Endodermal cell (in vitro differentiated cells): ENCODE results near the gene NUF2. TPM values are rescaled to one million over a fixed set of nuclear protein-coding genes. Genes with fewer than 3 reads are reported as not detected.

Experiments
- DNase-seq: peaks from one replicate; pipeline ENCODE4 v3.0.0-alpha.2; 2017
- H3K27ac ChIP-seq: 2 replicates; pipeline ENCODE4 v1.5.1; 2013; ENCODE audit warnings: mild to moderate bottlenecking, low read depth, low read length, moderate library complexity
- H3K27me3 ChIP-seq: 2 replicates; pipeline ENCODE4 v1.6.1; 2013; ENCODE audit warnings: mild to moderate bottlenecking, low read length, moderate library complexity; ENCODE audit not compliant: insufficient read depth, control insufficient read depth, poor library complexity, severe bottlenecking
- H3K36me3 ChIP-seq: 2 replicates; pipeline ENCODE4 v1.7.0; 2013; ENCODE audit warnings: mild to moderate bottlenecking, low read length, moderate library complexity; ENCODE audit not compliant: control insufficient read depth, insufficient read depth
- H3K4me1 ChIP-seq: one replicate; pipeline ENCODE4 v1.7.0; 2013; ENCODE audit warnings: low read length; ENCODE audit not compliant: control insufficient read depth, insufficient read depth
- H3K4me3 ChIP-seq: 2 replicates; pipeline ENCODE4 v1.5.1; 2013; ENCODE audit warnings: mild to moderate bottlenecking, low read length, moderate library complexity
- H3K9ac ChIP-seq: 2 replicates; pipeline ENCODE4 v1.6.1; 2013; ENCODE audit warnings: mild to moderate bottlenecking, low read length, moderate library complexity; ENCODE audit not compliant: poor library complexity, severe bottlenecking; ENCODE audit errors: extremely low read depth
- H3K9me3 ChIP-seq: 2 replicates; pipeline ENCODE4 v1.6.1; 2013; ENCODE audit warnings: mild to moderate bottlenecking, low read length, moderate library complexity; ENCODE audit not compliant: control insufficient read depth
- H3K27ac Mint-ChIP-seq: 2 replicates; pipeline ENCODE4 v1.8.0; 2020; ENCODE audit warnings: mixed read lengths
- H3K27me3 Mint-ChIP-seq: 2 replicates; pipeline ENCODE4 v1.8.0; 2021; ENCODE audit warnings: mild to moderate bottlenecking, mixed read lengths; ENCODE audit not compliant: insufficient read depth
- H3K36me3 Mint-ChIP-seq: 2 replicates; pipeline ENCODE4 v1.8.0; 2020; ENCODE audit warnings: low read depth, mixed read lengths
- H3K4me1 Mint-ChIP-seq: 2 replicates; pipeline ENCODE4 v1.8.0; 2020; ENCODE audit warnings: mixed read lengths
- H3K4me3 Mint-ChIP-seq: 2 replicates; pipeline ENCODE4 v1.8.0; 2020; ENCODE audit warnings: mild to moderate bottlenecking, moderate library complexity, mixed read lengths
- H3K9me3 Mint-ChIP-seq: 2 replicates; pipeline ENCODE4 v1.8.0; 2020; ENCODE audit warnings: mild to moderate bottlenecking, mixed read lengths
- CTCF ChIP-seq: fragments of 200-600 bp; sonication (generic); conservative IDR thresholded peaks from 2 replicates; pipeline ENCODE4 v1.5.0; 2021; ENCODE audit warnings: antibody characterized with exemption, mild to moderate bottlenecking
- WGBS, 2 experiments: methylation state at CpG; one replicate each; pipeline versions ENCODE4 v1.1.5 to v1.1.7; 2013; ENCODE audit warnings: missing lambda C conversion rate in 2 of 2, mixed read lengths in 1 of 2; ENCODE audit not compliant: insufficient coverage in 1 of 2, insufficient read length in 1 of 2; 5-methylcytosine and 5-hydroxymethylcytosine counted together
- total RNA-seq, 2 donors: library from RNA; stranded (reverse); fragmentation: NEBNext Ultra II Directional in 1 of 2; extraction: Animal tissue kit (Norgen Biotek cat#: 25700) in 1 of 2; gene quantifications; 2 replicates in 1 of 2; 3 replicates in 1 of 2; pipeline ENCODE4 v1.2.1, GENCODE V29; 2021

The NUF2 gene
- total RNA-seq, 2 donors from 2014 or later: 28.8 to 35.8 TPM

GRCh38 chr1:163388970-163389369 lies 67.2 kb downstream of the NUF2 start:
- Mint-ChIP-seq H3K36me3 (no peaks in the 10 kb centered on the region), H3K9me3 (no peaks in the 10 kb centered on the region), H3K4me1 (no peaks in the 10 kb centered on the region), H3K27me3 (peaks cover 2% of the 10 kb centered on the region), H3K4me3 (no peak overlapping the region), H3K27ac (no peak overlapping the region)
- H3K9ac ChIP-seq: no peak overlapping the region
- no peaks in the 10 kb centered on the region for H3K36me3 ChIP-seq
- WGBS, 2 experiments: 97 to 100% methylated on average over 2 to 4 of the region's 4 CpGs
- no peak overlapping the region for H3K27ac ChIP-seq
- H3K4me3 ChIP-seq: no peak overlapping the region
- TF ChIP-seq CTCF: no peak
- H3K4me1 ChIP-seq: no peaks in the 10 kb centered on the region
- H3K9me3 ChIP-seq: no peaks in the 10 kb centered on the region
- H3K27me3 ChIP-seq: no peaks in the 10 kb centered on the region
- no peak for DNase-seq

- Mint-ChIP-seq H3K4me3 (no peak overlapping the region), H3K27me3 (peaks cover 2% of the 10 kb centered on the region), H3K4me1 (peaks cover 6% of the 10 kb centered on the region), H3K27ac (no peak overlapping the region), H3K9me3 (no peaks in the 10 kb centered on the region), H3K36me3 (no peaks in the 10 kb centered on the region)
- H3K9ac ChIP-seq: no peak overlapping the region
- no peak overlapping the region for H3K4me3 ChIP-seq
- no peak for TF ChIP-seq CTCF
- H3K36me3 ChIP-seq: no peaks in the 10 kb centered on the region
- H3K9me3 ChIP-seq: no peaks in the 10 kb centered on the region
- no peaks in the 10 kb centered on the region for H3K4me1 ChIP-seq
- no peak overlapping the region for H3K27ac ChIP-seq
- DNase-seq: no peak
- H3K27me3 ChIP-seq: no peaks in the 10 kb centered on the region
These were observed 74.0 kb downstream of the NUF2 start for GRCh38 chr1:163395790-163396189.

GRCh38 chr1:163397451-163398200 lies 75.9 kb downstream of the NUF2 start:
- Histone ChIP-seq H3K9ac (no peak overlapping the region), H3K27me3 (no peaks in the 10 kb centered on the region), H3K27ac (no peak overlapping the region), H3K4me1 (no peaks in the 10 kb centered on the region), H3K36me3 (no peaks in the 10 kb centered on the region), H3K4me3 (no peak overlapping the region), H3K9me3 (no peaks in the 10 kb centered on the region)
- TF ChIP-seq CTCF: no peak
- H3K27me3 Mint-ChIP-seq: peaks cover 2% of the 10 kb centered on the region
- no peak overlapping the region for H3K4me3 Mint-ChIP-seq
- 74 to 83% methylated on average over 3 to 4 of the region's 4 CpGs for WGBS, 2 experiments
- H3K9me3 Mint-ChIP-seq: no peaks in the 10 kb centered on the region
- DNase-seq: no peak
- no peak overlapping the region for H3K27ac Mint-ChIP-seq
- H3K36me3 Mint-ChIP-seq: no peaks in the 10 kb centered on the region
- H3K4me1 Mint-ChIP-seq: peaks cover 6% of the 10 kb centered on the region
